GM18873 (cell line): ENCODE data around the gene TLE2.
A peak's percentile ranks its signal among the peaks of the same experiment; 100 is the strongest.
"Not testable (repeated sequence)": the region's sequence is repeated elsewhere in the genome, so short reads cannot be mapped to it uniquely, and the experiment has no call there.

Source experiments
- ATAC-seq: cut with Tn5 transposase; IDR thresholded peaks from one replicate; pipeline ENCODE4 v1.9.1; 2021; ENCODE audit warnings: mild to moderate bottlenecking, moderate library complexity, moderate number of reproducible peaks; ENCODE audit not compliant: unreplicated experiment, low FRiP score

TLE2 gene

DNA sequence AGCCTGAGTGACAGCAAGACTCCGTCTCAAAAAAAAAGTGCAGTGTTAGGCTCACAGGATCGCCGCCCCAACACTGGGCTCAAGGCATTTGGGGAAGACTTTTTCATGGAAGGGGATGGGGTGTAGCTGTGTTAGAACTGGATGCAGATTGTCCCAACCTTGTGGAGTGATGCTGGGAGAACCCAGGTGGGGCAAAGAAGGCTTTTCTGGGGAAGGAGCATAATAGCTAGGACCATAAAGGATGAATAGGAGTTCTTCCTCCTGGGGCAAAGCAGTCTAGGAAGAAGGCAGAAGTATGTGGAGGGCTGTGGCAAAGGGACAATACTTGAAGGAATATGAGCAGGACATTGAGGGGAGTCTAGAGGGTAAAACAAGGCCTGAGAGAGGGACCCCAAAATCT, 40.5 kb downstream of the TLE2 start:
- no peak for ATAC-seq

- no peak for ATAC-seq
Observed at GRCh38 chr19:2987797-2988196, 41.3 kb downstream of the TLE2 start.

- ATAC-seq: no peak
Observed at GRCh38 chr19:2986951-2987524, 42.0 kb downstream of the TLE2 start.

- no peak for ATAC-seq
Observed at GRCh38 chr19:2984215-2984528, 44.9 kb downstream of the TLE2 start.

- no peak for ATAC-seq
Observed at GRCh38 chr19:2983351-2984214, 45.5 kb downstream of the TLE2 start.

DNA sequence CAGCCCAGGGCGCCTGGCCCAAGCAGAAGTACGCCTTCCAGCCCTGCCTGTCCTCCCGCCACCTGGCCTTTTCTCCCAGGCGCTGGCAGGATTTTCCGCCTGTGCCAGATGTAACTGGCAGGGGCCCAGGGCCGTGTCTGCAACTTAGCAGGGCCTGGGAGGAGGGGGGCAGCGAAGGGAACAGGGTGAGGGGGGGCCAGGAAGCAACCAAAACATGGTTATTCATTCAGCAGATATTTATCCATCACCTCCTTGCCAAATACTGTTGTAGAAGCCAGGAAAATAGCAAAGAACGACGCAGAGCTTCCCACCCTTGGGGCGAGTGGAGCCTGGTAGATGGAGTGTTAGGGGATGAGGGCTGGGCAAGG, 46.1 kb downstream of the TLE2 start:
- no peak for ATAC-seq

DNA sequence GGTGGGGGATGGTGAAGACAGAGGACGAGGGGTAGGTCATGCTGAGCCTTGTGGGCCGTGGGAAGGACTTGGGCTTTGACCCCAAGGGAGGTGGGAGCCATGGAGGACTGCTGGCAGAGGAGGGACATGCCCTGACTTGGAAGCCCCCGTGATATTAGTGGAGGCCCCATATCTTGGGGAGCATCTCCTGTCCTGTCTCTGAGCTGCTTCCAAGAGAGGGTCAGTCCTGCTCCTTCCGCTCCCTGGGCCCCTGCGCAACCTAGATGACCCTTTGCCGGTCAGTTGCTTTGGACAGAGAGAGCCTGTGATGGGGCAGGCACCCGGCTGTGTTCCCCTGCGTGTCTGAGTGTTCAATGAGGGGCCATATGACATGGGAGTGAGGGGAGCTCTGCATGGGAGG, 46.5 kb downstream of the TLE2 start:
- no peak for ATAC-seq

DNA sequence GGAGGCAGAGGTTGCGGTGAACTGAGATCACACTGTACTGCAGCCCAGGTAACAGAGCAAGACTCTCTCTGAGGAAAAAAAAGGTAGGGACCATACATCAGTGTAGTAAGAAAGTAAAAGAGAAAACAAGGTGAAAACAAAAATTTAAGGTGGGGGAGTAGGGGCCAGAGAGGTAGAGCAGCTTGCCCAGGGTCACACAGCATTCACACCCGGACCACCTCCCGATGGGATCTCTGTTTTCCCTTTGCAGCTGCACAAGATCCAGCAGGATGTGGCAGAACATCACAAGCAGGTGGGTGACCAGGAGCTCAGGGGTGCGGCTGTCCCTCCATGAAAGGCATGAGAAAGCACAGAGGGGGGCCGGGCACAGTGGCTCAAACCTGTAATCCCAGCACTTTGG, 47.2 kb downstream of the TLE2 start:
- ATAC-seq: no peak

- ATAC-seq: no peak
Observed at GRCh38 chr19:2978772-2979171, 50.3 kb downstream of the TLE2 start.

DNA sequence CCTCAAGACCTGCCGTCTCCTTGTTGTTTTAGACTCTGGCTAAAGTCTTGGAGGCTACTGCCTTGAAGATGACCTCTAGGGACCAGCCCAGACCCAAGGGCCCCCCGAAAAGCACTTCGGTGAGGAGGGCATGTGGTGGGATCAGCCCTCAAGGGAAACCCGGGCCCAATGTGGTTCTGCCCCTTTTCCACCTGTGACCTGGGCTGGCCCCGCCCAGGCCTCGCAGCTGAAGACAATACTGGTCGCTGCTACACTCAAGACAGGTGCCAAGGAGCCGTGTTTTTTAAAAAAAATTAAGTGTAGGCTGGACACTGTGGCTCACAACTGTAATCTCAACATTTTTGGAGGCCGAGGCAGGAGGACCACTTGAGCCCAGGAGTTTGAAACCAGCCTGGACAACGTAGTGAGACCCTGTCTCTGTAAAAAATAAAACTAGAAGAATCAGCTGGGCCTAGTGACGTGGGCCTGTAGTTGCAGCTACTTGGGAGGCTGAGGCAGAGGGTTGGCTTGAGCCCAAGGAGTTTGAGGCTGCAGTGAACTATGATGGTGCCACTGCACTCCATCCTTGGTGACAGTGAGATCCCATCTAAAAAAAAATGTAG, 50.8 kb downstream of the TLE2 start:
- no peak for ATAC-seq

GRCh38 chr19:2977746-2978138, 51.3 kb downstream of the TLE2 start:
- peak; percentile 8 for ATAC-seq

DNA sequence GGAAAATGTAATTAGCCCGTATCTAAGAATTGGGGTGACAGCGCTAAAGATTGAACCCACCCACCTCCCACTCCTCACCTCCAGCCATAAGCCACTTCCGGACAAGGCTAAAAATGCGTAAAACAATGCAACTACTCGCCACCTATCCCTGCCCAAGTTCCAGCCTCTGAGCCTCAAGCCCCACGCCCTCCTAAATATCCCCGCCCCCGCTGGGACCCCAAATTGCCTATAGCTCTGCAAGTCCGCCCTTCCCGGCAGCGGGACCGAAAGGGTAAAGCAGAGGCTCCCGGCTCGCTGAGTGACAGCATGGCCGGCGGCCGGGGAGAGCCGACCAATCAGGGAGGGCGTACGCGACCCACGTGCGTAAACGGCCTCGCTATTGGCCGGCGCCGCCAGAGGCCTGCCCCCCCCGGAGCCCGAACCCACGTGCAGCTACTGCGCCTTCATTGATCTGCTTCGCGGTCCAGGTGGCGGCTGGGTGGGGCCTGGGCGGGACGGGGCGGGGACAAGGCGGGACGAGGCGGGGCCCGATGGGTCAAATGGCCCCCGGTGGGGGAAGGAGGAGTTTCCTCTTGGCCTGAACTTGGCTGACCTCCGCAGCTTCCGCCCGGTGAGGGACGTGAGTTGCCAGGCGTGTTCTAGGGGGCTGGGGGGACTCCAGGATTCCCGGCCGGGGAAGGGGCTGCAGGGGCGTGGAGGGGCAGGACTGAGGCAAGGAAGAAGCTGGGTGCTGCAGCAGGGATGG, 51.9 kb downstream of the TLE2 start, which contains the start of gene TLE6:
Gene TLE6 (plus strand): TSS at position 564 of the 745 bp plus-strand sequence. CDS start 670 bp downstream, outside the sequence.
- ATAC-seq: peak; percentile 69

GRCh38 chr19:2976609-2977000, 52.5 kb downstream of the TLE2 start:
- no peak for ATAC-seq

DNA sequence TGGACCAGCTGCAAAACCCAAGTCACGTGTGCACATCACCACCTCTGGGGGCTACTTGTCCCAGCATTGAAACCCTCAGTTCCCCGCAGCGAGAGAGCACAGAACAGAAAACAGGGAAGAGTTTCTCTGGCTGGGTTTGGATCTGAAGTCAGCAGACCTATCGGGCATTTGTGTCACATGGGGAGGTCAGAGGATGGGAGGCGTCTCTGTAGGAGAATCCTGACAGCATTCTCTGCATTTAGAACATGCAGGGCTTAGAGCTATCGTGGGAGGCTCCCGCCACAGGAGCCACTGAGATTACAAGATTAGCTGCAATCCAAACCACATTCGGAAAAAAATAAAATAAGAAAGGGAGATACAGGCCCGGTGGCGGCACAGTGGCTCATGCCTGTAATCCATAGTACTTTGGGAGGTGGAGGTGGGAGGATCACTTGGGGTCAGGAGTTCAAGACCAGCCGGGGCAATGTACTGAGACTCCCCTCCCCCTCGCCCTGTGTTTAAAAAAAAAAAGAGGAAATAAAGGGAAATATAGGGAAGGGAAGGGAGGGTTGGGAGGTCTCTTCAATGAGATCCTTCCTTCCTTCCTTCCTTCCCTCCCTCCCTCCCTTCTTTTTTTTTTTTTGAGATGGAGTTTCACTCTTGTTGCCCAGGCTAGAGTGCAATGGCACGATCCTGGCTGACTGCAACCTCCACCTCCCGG, 54.6 kb downstream of the TLE2 start:
- ATAC-seq: no peak

- ATAC-seq: no peak
Observed at GRCh38 chr19:2973229-2973628, 55.9 kb downstream of the TLE2 start.

GRCh38 chr19:2970201-2970835, 58.8 kb downstream of the TLE2 start:
- no peak for ATAC-seq

DNA sequence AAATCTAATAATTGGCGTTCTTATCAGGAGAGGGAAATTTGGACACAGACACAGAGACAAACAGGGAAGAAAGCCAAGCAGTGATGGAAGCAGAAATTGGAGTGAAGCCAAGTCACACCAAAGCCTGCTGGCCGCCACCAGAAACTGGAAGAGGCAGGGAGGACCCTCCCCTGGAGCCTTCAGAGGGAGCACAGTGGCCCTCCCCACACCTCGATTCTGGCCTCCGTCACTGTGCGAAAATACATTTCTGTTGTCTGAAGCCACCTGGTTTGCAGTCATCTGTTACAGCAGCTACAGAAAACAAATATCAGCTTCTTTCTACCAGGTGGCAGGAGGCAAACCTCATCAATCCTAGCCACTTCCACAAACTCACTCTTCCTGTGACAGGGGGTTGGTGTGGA, 60.0 kb downstream of the TLE2 start:
- ATAC-seq: no peak

DNA sequence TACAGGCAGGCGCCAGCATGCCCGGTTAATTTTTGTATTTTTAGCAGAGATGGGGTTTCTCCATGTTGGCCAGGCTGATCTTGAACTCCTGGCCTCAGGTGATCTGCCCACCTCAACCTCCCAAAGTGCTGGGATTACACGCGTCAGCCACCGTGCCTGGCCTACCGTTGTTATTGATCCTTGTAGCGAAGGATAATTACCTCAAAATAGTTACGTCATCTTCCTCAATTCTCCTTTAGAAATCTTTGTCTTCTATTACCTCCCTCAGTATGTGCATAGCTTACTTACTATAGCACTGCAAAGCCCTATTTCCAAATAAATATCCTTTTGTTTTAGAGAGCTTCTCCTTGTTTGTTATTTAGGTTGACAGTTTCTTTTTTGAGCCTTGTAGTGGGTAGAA, 61.1 kb downstream of the TLE2 start:
- ATAC-seq: no peak

DNA sequence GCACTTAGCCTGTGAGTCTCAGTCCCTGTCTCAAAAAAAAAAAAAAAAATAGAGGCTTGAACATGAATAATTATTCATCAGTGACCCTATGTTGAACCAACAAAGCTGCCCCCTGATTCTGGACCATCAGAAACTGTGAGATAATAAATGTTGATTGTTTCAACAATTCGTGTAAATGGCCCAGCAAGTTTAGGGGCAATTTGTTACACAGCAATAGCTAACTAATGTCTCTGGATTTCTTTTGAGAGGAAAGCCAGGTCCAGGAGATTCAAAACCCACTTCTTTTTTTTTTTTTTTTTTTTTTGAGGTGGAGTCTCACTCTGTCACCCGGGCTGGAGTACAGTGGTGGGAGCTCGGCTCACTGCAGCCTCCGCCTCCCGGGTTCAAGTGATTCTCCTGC, 64.2 kb downstream of the TLE2 start:
- no peak for ATAC-seq

- not testable (repeated sequence) for ATAC-seq
Observed at GRCh38 chr19:2963631-2964030, 65.4 kb downstream of the TLE2 start.
